Transverse colon (tissue), 4 donors: ENCODE results near the gene SNX25. TPM values are rescaled to one million over a fixed set of nuclear protein-coding genes. Genes with fewer than 3 reads are reported as not detected.

ENCODE experiments used
- DNase-seq: peaks from one replicate; pipeline ENCODE4 v3.0.0-alpha.2; 2019
- H3K27ac ChIP-seq, 4 donors: fragments of 200-600 bp; sonication (generic); 2 replicates each; pipeline ENCODE4 v1.5.1; 2016 to 2018; ENCODE audit warnings: inconsistent platforms in 4 of 4
- H3K27me3 ChIP-seq: fragments of 200-600 bp; sonication (generic); 2 replicates; pipeline ENCODE4 v1.5.1; 2017; ENCODE audit warnings: inconsistent platforms
- H3K36me3 ChIP-seq, 4 donors: fragments of 200-600 bp; sonication (generic); 2 replicates each; pipeline ENCODE4 v1.5.1; 2017 to 2019; ENCODE audit warnings: inconsistent platforms in 4 of 4
- H3K4me1 ChIP-seq, 4 donors: fragments of 200-600 bp; sonication (generic); 2 replicates each; pipeline ENCODE4 v1.5.1; 2017 to 2020; ENCODE audit warnings: inconsistent platforms in 4 of 4
- H3K4me3 ChIP-seq, 4 donors: fragments of 200-600 bp; sonication (generic); 1 replicate in 1 of 4; 2 replicates in 3 of 4; pipeline versions ENCODE4 v1.5.1 to v1.6.1; 2017 to 2019; ENCODE audit warnings: inconsistent platforms in 4 of 4
- H3K9me3 ChIP-seq, 2 donors: fragments of 200-600 bp; sonication (generic); 2 replicates each; pipeline ENCODE4 v1.5.1; 2017 to 2019; ENCODE audit warnings: inconsistent platforms in 2 of 2
- CTCF ChIP-seq, 5 experiments: fragments of 200-600 bp in 3 of 5; fragments of 450-650 bp in 2 of 5; sonication (generic) in 3 of 5; IDR thresholded peaks; 1 replicate in 2 of 5; 2 replicates in 3 of 5; pipeline ENCODE4 v1.5.1; 2016 to 2017; ENCODE audit warnings: antibody characterized with exemption in 5 of 5, inconsistent platforms in 3 of 5, mild to moderate bottlenecking in 2 of 5, moderate library complexity in 1 of 5
- EP300 ChIP-seq: sonication (generic); formaldehyde crosslinking; IDR thresholded peaks from one replicate; pipeline ENCODE4 v1.6.1; 2017; ENCODE audit warnings: antibody characterized with exemption, low read depth
- POLR2A ChIP-seq: fragments of 450-650 bp; IDR thresholded peaks from one replicate; pipeline ENCODE4 v1.6.1; 2016; ENCODE audit warnings: antibody characterized with exemption, mild to moderate bottlenecking, moderate library complexity
- POLR2AphosphoS5 ChIP-seq, 3 donors: sonication (generic); formaldehyde crosslinking; IDR thresholded peaks; one replicate each; pipeline ENCODE4 v1.6.1; 2016; ENCODE audit warnings: antibody characterized with exemption in 3 of 3
- WGBS, 2 donors: methylation state at CpG; one replicate each; pipeline ENCODE4 v1.1.5; 2018; ENCODE audit warnings: low coverage in 1 of 2; 5-methylcytosine and 5-hydroxymethylcytosine counted together
- in situ Hi-C, 4 donors: fragments of 200-750 bp; cut with MboI; loops; one replicate each; pipeline versions ENCODE4 v1.15.0 to v1.15.1; 2017; ENCODE audit warnings: low sequenced_read_pairs in 3 of 4, low pct_ligation_motif_present in 1 of 4, low pct_unique_long_range_greater_than_20kb in 1 of 4
- intact Hi-C: fragments of 100-400 bp; cut with DNase I; formaldehyde crosslinking; loops from one replicate; pipeline ENCODE4 v1.15.1; 2023; ENCODE audit warnings: low total_unique reads
- total RNA-seq, 4 donors: library from RNA; depleted of rRNA; stranded (reverse); fragments of >200 nt; gene quantifications; one replicate each; pipeline ENCODE4 v1.1.0, GENCODE V29; 2016

Gene SNX25
- total RNA-seq, 4 donors from 2014 or later, result 17.1 to 68.5 (median 19.5) TPM

GRCh38 chr4:185332575-185333464 lies 123.4 kb downstream of the SNX25 start:
- H3K27me3 ChIP-seq, result no peaks in the 10 kb centered on the region
- intact Hi-C loops (no loop called here), in situ Hi-C loops (no loop called here)
- H3K27ac ChIP-seq, result no peak overlapping the region
- no peaks in the 10 kb centered on the region for H3K9me3 ChIP-seq
- H3K4me1 ChIP-seq, result no peaks in the 10 kb centered on the region
- H3K4me3 ChIP-seq, result no peak overlapping the region
- DNase-seq, result no peak
- peaks cover 0 to 3% (median 0%) of the 10 kb centered on the region in 4 donors for H3K36me3 ChIP-seq
- no peak for TF ChIP-seq POLR2AphosphoS5 (IDR thresholded peaks at IDR 0.05)
- TF ChIP-seq EP300, result no peak
- WGBS, 2 donors, result 84 to 91% methylated on average over 3 of the region's 3 CpGs

- no peak for DNase-seq
- Histone ChIP-seq H3K36me3 (peaks cover 0 to 3% (median 0%) of the 10 kb centered on the region in 4 donors), H3K4me1 (no peaks in the 10 kb centered on the region), H3K9me3 (no peaks in the 10 kb centered on the region), H3K4me3 (no peak overlapping the region), H3K27me3 (no peaks in the 10 kb centered on the region), H3K27ac (no peak overlapping the region)
- intact Hi-C loops, result no loop called here
- TF ChIP-seq POLR2A (no peak), CTCF (IDR thresholded peaks at IDR 0.05) (no peak), EP300 (no peak), POLR2AphosphoS5 (IDR thresholded peaks at IDR 0.05) (no peak)
- in situ Hi-C loops, result no loop called here
- WGBS, 2 donors, result 94 to 97% methylated on average over 2 to 4 of the region's 4 CpGs
These were observed 124.9 kb downstream of the SNX25 start for GRCh38 chr4:185334326-185334725.

DNA sequence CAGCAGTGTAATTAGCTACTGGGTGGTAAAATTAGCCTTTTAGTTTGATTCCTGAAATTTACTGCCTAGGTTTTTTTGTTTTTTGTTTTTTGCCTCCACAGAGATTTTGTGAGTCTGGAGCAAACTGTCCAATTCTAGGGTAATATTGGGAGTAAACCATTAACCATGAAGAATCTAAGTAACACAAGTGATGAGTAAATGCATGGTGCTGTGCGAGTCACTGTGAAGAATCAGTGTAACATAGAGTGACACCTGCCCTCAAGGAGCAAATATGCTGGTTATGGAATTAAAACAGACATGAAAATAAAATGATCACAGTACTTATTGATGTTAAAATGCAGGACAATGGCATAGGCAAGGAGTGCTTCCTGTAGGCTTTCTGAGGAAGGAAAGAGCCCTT lies 126.2 kb downstream of the SNX25 start:
- H3K27ac ChIP-seq, result no peak overlapping the region
- in situ Hi-C loops (no loop called here), intact Hi-C loops (no loop called here)
- H3K4me1 ChIP-seq, result no peaks in the 10 kb centered on the region
- 93 to 100% methylated on average over 1 of the region's 1 CpG for WGBS, 2 donors
- no peaks in the 10 kb centered on the region for H3K9me3 ChIP-seq
- no peak for DNase-seq
- TF ChIP-seq POLR2AphosphoS5 (IDR thresholded peaks at IDR 0.05) (no peak), POLR2A (no peak), EP300 (no peak), CTCF (IDR thresholded peaks at IDR 0.05) (no peak)
- no peak overlapping the region for H3K4me3 ChIP-seq
- peaks cover 0 to 7% (median 2%) of the 10 kb centered on the region in 4 donors for H3K36me3 ChIP-seq
- no peaks in the 10 kb centered on the region for H3K27me3 ChIP-seq

DNA sequence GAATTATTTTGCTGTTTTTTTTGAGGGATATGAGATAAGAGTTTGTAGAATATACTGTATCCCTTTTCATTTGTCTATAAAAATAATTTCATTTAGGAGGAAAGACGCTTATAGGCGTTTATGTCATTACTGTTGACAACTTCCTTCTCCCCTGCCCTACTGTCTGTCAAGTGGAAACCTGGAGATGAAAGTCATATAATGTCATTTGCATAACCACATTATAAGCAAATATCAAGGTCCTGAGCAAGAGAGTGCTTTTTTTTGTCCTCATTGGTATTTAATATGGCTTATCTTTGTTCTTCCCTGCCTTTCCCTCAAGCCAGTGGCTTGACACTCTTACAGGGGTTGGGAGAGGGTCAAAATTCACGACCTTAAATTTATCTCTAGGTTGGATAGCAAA lies 130.5 kb downstream of the SNX25 start:
- TF ChIP-seq POLR2A (no peak), CTCF (IDR thresholded peaks at IDR 0.05) (no peak), EP300 (no peak), POLR2AphosphoS5 (IDR thresholded peaks at IDR 0.05) (no peak)
- no peaks in the 10 kb centered on the region for H3K27me3 ChIP-seq
- H3K27ac ChIP-seq, result no peak overlapping the region
- intact Hi-C loops (loop anchor here (10.0 kb wide), 1 partner anchor 125 kb away; no protein-coding TSS in a partner anchor), in situ Hi-C loops (no loop called here)
- H3K36me3 ChIP-seq, result peaks cover 0 to 7% (median 0%) of the 10 kb centered on the region in 4 donors
- no peaks in the 10 kb centered on the region for H3K9me3 ChIP-seq
- peaks cover 0 to 4% (median 2%) of the 10 kb centered on the region in 4 donors for H3K4me1 ChIP-seq
- no peak for DNase-seq
- 75 to 86% methylated on average over 3 of the region's 3 CpGs for WGBS, 2 donors
- no peak overlapping the region for H3K4me3 ChIP-seq
